Measurements from ENCODE around the gene CLEC2D. TPM values are rescaled to one million over a fixed set of nuclear protein-coding genes. Genes with fewer than 3 reads are reported as not detected.

Gene CLEC2D
- total RNA-seq, 1 donor from 2014 or later: 492 TPM

- ChIA-PET CTCF (interaction anchor here (1.1 to 1.5 kb wide), 2 partner anchors 21 to 23 kb away, joined by 4 to 6 read pairs; no protein-coding TSS in a partner anchor), POLR2A (interaction anchor here (1.3 to 6.7 kb wide), 9 partner anchors 8 to 80 kb away, joined by 4 to 127 read pairs (median 59); partner anchors contain the start of genes CD69 and CLEC2D)
- Mint-ChIP-seq H3K36me3 (ENCODE audit: low read depth) (peaks cover 41% of the 10 kb centered on the region), H3K4me3 (peak overlapping the region; percentile 88), H3K4me1 (peaks cover 83% of the 10 kb centered on the region), H3K9me3 (no peaks in the 10 kb centered on the region), H3K27me3 (no peaks in the 10 kb centered on the region), H3K27ac (peak overlapping the region; percentile 94)
- intact Hi-C loops (cut with micrococcal nuclease): no loop called here
- ATAC-seq (ENCODE audit: low read depth) (no peak), DNase-seq (no peak)
- TF ChIP-seq CTCF (IDR thresholded peaks at IDR 0.05): no peak
Observed at GRCh38 chr12:9729082-9729481, 59.6 kb downstream of the CLEC2D start.

GRCh38 chr12:9730011-9730410, 60.5 kb downstream of the CLEC2D start:
- Mint-ChIP-seq H3K4me1 (peaks cover 81% of the 10 kb centered on the region), H3K27me3 (no peaks in the 10 kb centered on the region), H3K9me3 (no peaks in the 10 kb centered on the region), H3K27ac (peak overlapping the region; percentile 94), H3K4me3 (peak overlapping the region; percentile 88), H3K36me3 (ENCODE audit: low read depth) (peaks cover 33% of the 10 kb centered on the region)
- ATAC-seq (ENCODE audit: low read depth): no peak
- intact Hi-C loops (cut with micrococcal nuclease): no loop called here
- no peak for TF ChIP-seq CTCF (IDR thresholded peaks at IDR 0.05)
- CTCF ChIA-PET: interaction anchor here (0.7 to 1.8 kb wide), 8 partner anchors 13 to 95 kb away, joined by 3 to 11 read pairs (median 4); no protein-coding TSS in a partner anchor
- DNase-seq: no peak
- POLR2A ChIA-PET: interaction anchor here (0.8 to 6.7 kb wide), 16 partner anchors 8 to 96 kb away, joined by 3 to 127 read pairs (median 12); partner anchors contain the start of genes CD69 and CLEC2D

GRCh38 chr12:9730591-9730990, 61.1 kb downstream of the CLEC2D start:
- ATAC-seq (ENCODE audit: low read depth): no peak
- H3K4me1 Mint-ChIP-seq: peaks cover 80% of the 10 kb centered on the region
- H3K27ac Mint-ChIP-seq: peak overlapping the region; percentile 94

GRCh38 chr12:9731393-9731792, 61.9 kb downstream of the CLEC2D start:
- no peak for TF ChIP-seq CTCF (IDR thresholded peaks at IDR 0.05)
- Mint-ChIP-seq H3K4me1 (peaks cover 79% of the 10 kb centered on the region), H3K36me3 (ENCODE audit: low read depth) (peaks cover 28% of the 10 kb centered on the region), H3K4me3 (peak overlapping the region; percentile 88), H3K9me3 (no peaks in the 10 kb centered on the region), H3K27ac (peak overlapping the region; percentile 94), H3K27me3 (no peaks in the 10 kb centered on the region)
- intact Hi-C loops (cut with micrococcal nuclease): no loop called here
- no peak for DNase-seq
- POLR2A ChIA-PET: interaction anchor here (0.6 to 6.7 kb wide), 14 partner anchors 10 to 93 kb away, joined by 3 to 127 read pairs (median 20); partner anchors contain the start of genes CD69 and CLEC2D
- peak; percentile 12 for ATAC-seq (ENCODE audit: low read depth)
- CTCF ChIA-PET: interaction anchor here (0.7 to 2.1 kb wide), 4 partner anchors 10 to 97 kb away, joined by 3 to 7 read pairs (median 4); no protein-coding TSS in a partner anchor

More at GRCh38 chr12:9730591-9730990, 61.1 kb downstream of the CLEC2D start:
- peaks cover 31% of the 10 kb centered on the region for H3K36me3 Mint-ChIP-seq (ENCODE audit: low read depth)
- POLR2A ChIA-PET: interaction anchor here (0.6 to 6.7 kb wide), 18 partner anchors 9 to 1742 kb away, joined by 3 to 127 read pairs (median 8); partner anchors contain the start of genes CD69 and CLEC2D
- H3K9me3 Mint-ChIP-seq: no peaks in the 10 kb centered on the region
- intact Hi-C loops (cut with micrococcal nuclease): no loop called here
- H3K27me3 Mint-ChIP-seq: no peaks in the 10 kb centered on the region
- CTCF ChIA-PET: interaction anchor here (0.8 to 1.8 kb wide), 6 partner anchors 12 to 83 kb away, joined by 3 to 11 read pairs (median 4); no protein-coding TSS in a partner anchor
- no peak for DNase-seq
- H3K4me3 Mint-ChIP-seq: peak overlapping the region; percentile 88
- no peak for TF ChIP-seq CTCF (IDR thresholded peaks at IDR 0.05)

GRCh38 chr12:9731797-9732196, 62.3 kb downstream of the CLEC2D start:
- peak overlapping the region; percentile 88 for H3K4me3 Mint-ChIP-seq
- TF ChIP-seq CTCF (IDR thresholded peaks at IDR 0.05): no peak
- H3K27ac Mint-ChIP-seq: peak overlapping the region; percentile 94
- H3K4me1 Mint-ChIP-seq: peaks cover 80% of the 10 kb centered on the region
- peaks cover 28% of the 10 kb centered on the region for H3K36me3 Mint-ChIP-seq (ENCODE audit: low read depth)
- DNase-seq (no peak), ATAC-seq (ENCODE audit: low read depth) (peak; percentile 68)
- no peaks in the 10 kb centered on the region for H3K9me3 Mint-ChIP-seq
- ChIA-PET POLR2A (interaction anchor here (0.6 to 6.7 kb wide), 14 partner anchors 9 to 93 kb away, joined by 3 to 127 read pairs (median 20); partner anchors contain the start of genes CD69 and CLEC2D), CTCF (interaction anchor here (0.7 to 2.1 kb wide), 4 partner anchors 10 to 97 kb away, joined by 4 to 7 read pairs (median 4); no protein-coding TSS in a partner anchor)
- H3K27me3 Mint-ChIP-seq: no peaks in the 10 kb centered on the region
- intact Hi-C loops (cut with micrococcal nuclease): loop anchor here (1.0 to 2.0 kb wide), 3 partner anchors 25 to 83 kb away; partner anchors contain the start of gene CD69

Measured in activated B cell treated with CpG ODN at 0.5 μM for 24 hours (primary cell).